SK-N-SH (cell line): ENCODE results near the gene DHRS4L2. TPM values are rescaled to one million over a fixed set of nuclear protein-coding genes. Genes with fewer than 3 reads are reported as not detected.

Experiments used
- CTCF ChIA-PET: fragments of 300-600, 350-600 bp; formaldehyde crosslinking; extraction: SDS; loops from one replicate; lab custom pipeline; 2021; lab: Yijun Ruan, JAX
- POLR2A ChIA-PET: fragments of 350-600 bp; sonication (Branson Sonifier 250); formaldehyde crosslinking; extraction: SDS; loops from one replicate; lab custom pipeline; 2020; ENCODE audit warnings: antibody characterized with exemption, inconsistent platforms; lab: Yijun Ruan, JAX
- DNase-seq: peaks from one replicate; pipeline ENCODE4 v3.0.0; 2012
- H2AFZ ChIP-seq: fragments of 200-600 bp; sonication (generic); 2 replicates; pipeline ENCODE4 v1.8.1; 2016; ENCODE audit warnings: antibody characterized with exemption, mild to moderate bottlenecking, low read depth
- H3F3A ChIP-seq: fragments of 200-600 bp; sonication (generic); replicated peaks from 2 replicates; pipeline ENCODE3; 2016; ENCODE audit warnings: antibody characterized with exemption, mild to moderate bottlenecking; ENCODE audit not compliant: insufficient read depth
- H3K27ac ChIP-seq, 2 experiments: fragments of 200-500 bp in 1 of 2; fragments of 200-600 bp in 1 of 2; sonication (Bioruptor generic) in 1 of 2; sonication (generic), shearing (Covaris generic) in 1 of 2; 2 replicates each; pipeline versions ENCODE4 v1.5.1 to v1.6.1; 2014 to 2016; ENCODE audit warnings: low read depth in 2 of 2, inconsistent platforms in 1 of 2, low read length in 1 of 2, mild to moderate bottlenecking in 1 of 2, mixed read lengths in 1 of 2
- H3K27me3 ChIP-seq: fragments of 200-600 bp; sonication (generic), shearing (Covaris generic); 2 replicates; pipeline ENCODE4 v1.6.1; 2016; ENCODE audit warnings: mixed run types; ENCODE audit not compliant: insufficient read depth
- H3K36me3 ChIP-seq, 2 experiments: fragments of 200-500 bp in 1 of 2; fragments of 200-600 bp in 1 of 2; sonication (Bioruptor generic) in 1 of 2; sonication (generic) in 1 of 2; replicated peaks in 1 of 2; 2 replicates each; pipeline versions ENCODE3 to v1.5.1; 2014 to 2016; ENCODE audit warnings: low read length in 1 of 2, mild to moderate bottlenecking in 1 of 2; ENCODE audit not compliant: insufficient read depth in 2 of 2, control insufficient read depth in 1 of 2
- H3K4me1 ChIP-seq, 2 experiments: fragments of 200-500 bp in 1 of 2; fragments of 200-600 bp in 1 of 2; sonication (Bioruptor generic) in 1 of 2; sonication (generic), shearing (Covaris generic) in 1 of 2; 2 replicates each; pipeline versions ENCODE4 v1.5.1 to v1.6.1; 2014 to 2016; ENCODE audit warnings: low read depth in 1 of 2, low read length in 1 of 2, mixed run types in 1 of 2; ENCODE audit not compliant: insufficient read depth in 2 of 2, control insufficient read depth in 1 of 2
- H3K4me2 ChIP-seq: fragments of 200-600 bp; sonication (generic), shearing (Covaris generic); 2 replicates; pipeline ENCODE4 v1.6.1; 2017; ENCODE audit warnings: mixed run types
- H3K4me3 ChIP-seq, 2 experiments: fragments of 200-500 bp in 1 of 2; fragments of 200-600 bp in 1 of 2; sonication (Bioruptor generic) in 1 of 2; sonication (generic), shearing (Covaris generic) in 1 of 2; 2 replicates each; pipeline versions ENCODE4 v1.5.1 to v1.8.1; 2014 to 2016; ENCODE audit warnings: low read depth in 2 of 2, inconsistent platforms in 1 of 2, low read length in 1 of 2, mild to moderate bottlenecking in 1 of 2, mixed read lengths in 1 of 2, moderate library complexity in 1 of 2
- H3K79me2 ChIP-seq: fragments of 200-600 bp; sonication (generic); 2 replicates; pipeline ENCODE4 v1.8.1; 2017; ENCODE audit warnings: mild to moderate bottlenecking; ENCODE audit not compliant: insufficient read depth
- H3K9ac ChIP-seq: fragments of 200-600 bp; sonication (generic); 2 replicates; pipeline ENCODE4 v1.6.1; 2017; ENCODE audit warnings: mixed run types
- H3K9me2 ChIP-seq: fragments of 200-600 bp; sonication (generic); 2 replicates; pipeline ENCODE4 v1.6.1; 2017; ENCODE audit warnings: mixed run types
- H3K9me3 ChIP-seq: fragments of 200-600 bp; sonication (generic); 2 replicates; pipeline ENCODE4 v1.6.1; 2017; ENCODE audit warnings: mixed run types, mild to moderate bottlenecking, moderate library complexity
- H4K20me1 ChIP-seq: fragments of 200-600 bp; sonication (generic); 2 replicates; pipeline ENCODE4 v1.6.1; 2017; ENCODE audit warnings: mild to moderate bottlenecking, mixed run types; ENCODE audit not compliant: insufficient read depth
- CHD2 ChIP-seq: fragments of 150-350 bp; IDR thresholded peaks from 2 replicates; pipeline ENCODE4 v1.6.1; 2018; ENCODE audit warnings: low read length; ENCODE audit not compliant: partially characterized antibody
- CTCF ChIP-seq: fragments of 200-600 bp; sonication (generic); IDR thresholded peaks from 2 replicates; pipeline ENCODE4 v1.6.1; 2017; ENCODE audit warnings: antibody characterized with exemption, mild to moderate bottlenecking, moderate library complexity
- ELF1 ChIP-seq: IDR thresholded peaks from 2 replicates; pipeline ENCODE4 v1.4.0; 2012
- EP300 ChIP-seq, 2 experiments: IDR thresholded peaks; 2 replicates each; pipeline versions ENCODE4 v1.4.0 to v1.6.1; 2012; ENCODE audit warnings: borderline replicate concordance in 1 of 2, low read depth in 1 of 2, low read length in 1 of 2
- FOSL2 ChIP-seq: IDR thresholded peaks from 2 replicates; pipeline ENCODE4 v1.4.0; 2012; ENCODE audit warnings: low read depth, mild to moderate bottlenecking, moderate library complexity, borderline replicate concordance
- GATA2 ChIP-seq: sonication (generic); formaldehyde crosslinking; IDR thresholded peaks from 2 replicates; pipeline ENCODE4 v1.5.0; 2020; ENCODE audit warnings: mild to moderate bottlenecking, missing genetic modification reagents
- JUND ChIP-seq: IDR thresholded peaks from 2 replicates; pipeline ENCODE4 v1.4.0; 2012
- MAX ChIP-seq: IDR thresholded peaks from 2 replicates; pipeline ENCODE4 v1.4.0; 2012; ENCODE audit warnings: low read depth
- NRF1 ChIP-seq: IDR thresholded peaks from 2 replicates; pipeline ENCODE4 v1.6.1; 2012; ENCODE audit warnings: low read depth, mild to moderate bottlenecking, low read length
- RCOR1 ChIP-seq: fragments of 150-350 bp; IDR thresholded peaks from 2 replicates; pipeline ENCODE4 v1.6.1; 2017; ENCODE audit warnings: antibody characterized with exemption, low read length
- RXRA ChIP-seq: IDR thresholded peaks from 2 replicates; pipeline ENCODE4 v1.4.0; 2012; ENCODE audit warnings: low read depth, mild to moderate bottlenecking, borderline replicate concordance
- SMC3 ChIP-seq: IDR thresholded peaks from 2 replicates; pipeline ENCODE4 v1.6.1; 2012; ENCODE audit warnings: low read depth, low read length, improper control_type of control experiment
- TCF12 ChIP-seq: IDR thresholded peaks from 2 replicates; pipeline ENCODE4 v1.4.0; 2012
- USF2 ChIP-seq: fragments of 150-350 bp; IDR thresholded peaks from 2 replicates; pipeline ENCODE4 v1.6.1; 2017; ENCODE audit warnings: antibody characterized with exemption, low read length, low read depth, borderline replicate concordance
- WGBS: methylation state at CpG from one replicate; pipeline ENCODE4 v1.1.6; 2017; ENCODE audit warnings: low lambda C conversion rate; 5-methylcytosine and 5-hydroxymethylcytosine counted together
- polyA plus RNA-seq, 3 experiments: library from polyadenylated mRNA; depleted of rRNA; stranded (reverse); fragments of >200 nt; gene quantifications; 2 replicates each; pipeline ENCODE4 v1.2.3, GENCODE V29; 2012
- TF ChIP-seq, protein P1 (sequence below): IDR thresholded peaks from 2 replicates; pipeline ENCODE4; 2012
- TF ChIP-seq, protein P2 (sequence below): fragments of 150-350 bp; IDR thresholded peaks from 2 replicates; pipeline ENCODE4 v1.6.1; 2016; ENCODE audit warnings: mild to moderate bottlenecking, low read depth, low read length
- TF ChIP-seq, protein P3 (sequence below): IDR thresholded peaks from 2 replicates; pipeline ENCODE4 v1.6.1; 2012; ENCODE audit warnings: mild to moderate bottlenecking, low read depth, low read length, moderate library complexity

DHRS4L2 gene
- polyA plus RNA-seq, 1 of the 3 experiments (the other 2 are of a cell fraction): 14.6 TPM

DNA sequence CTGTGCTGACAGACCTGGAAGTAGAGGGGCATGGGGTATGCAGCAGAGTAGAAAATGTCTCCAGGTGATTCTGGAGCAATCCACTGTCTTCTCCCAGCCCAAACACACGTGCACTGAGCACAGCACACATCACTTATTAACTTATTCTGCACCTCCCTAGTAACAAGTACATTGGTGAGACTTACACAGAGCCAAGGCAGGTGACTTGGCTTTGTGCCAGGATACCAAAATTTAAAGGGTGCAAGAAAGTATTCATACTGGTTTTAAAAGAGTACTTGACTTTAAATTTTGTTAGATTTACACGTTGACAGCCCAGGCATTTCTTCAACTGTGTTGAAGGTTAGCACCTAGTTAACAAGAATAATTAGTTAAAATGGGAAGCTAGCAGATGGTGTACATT lies 52.0 kb downstream of the DHRS4L2 start:
- CTCF ChIA-PET: interaction anchor here (1.2 kb wide), 1 partner anchor 50 kb away, joined by 4 read pairs; no protein-coding TSS in a partner anchor
- Histone ChIP-seq H3F3A (peaks cover 6% of the 10 kb centered on the region), H3K9me2 (no peaks in the 10 kb centered on the region), H3K4me3 (no peak overlapping the region), H3K27ac (no peak overlapping the region), H3K27me3 (no peaks in the 10 kb centered on the region; the same call in 1 of the 2 replicates), H2AFZ (no peak overlapping the region), H3K4me1 (peaks cover 0 to 4% of the 10 kb centered on the region in 2 experiments; a peak in 1 of 4 replicates), H3K36me3 (no peaks in the 10 kb centered on the region), H4K20me1 (no peaks in the 10 kb centered on the region), H3K9me3 (no peaks in the 10 kb centered on the region), H3K9ac (no peak overlapping the region), H3K4me2 (no peak overlapping the region), H3K79me2 (no peaks in the 10 kb centered on the region)
- DNase-seq: no peak
- TF ChIP-seq SMC3 (no peak), FOSL2 (no peak), ELF1 (no peak), NRF1 (no peak), CTCF (no peak), RXRA (no peak), TCF12 (no peak), RCOR1 (no peak), USF2 (no peak), GATA2 (CRISPR knock-in tag) (no peak), EP300 (IDR thresholded peaks at IDR 0.05; ENCODE audit: borderline replicate concordance in 1 of 2, low read depth in 1 of 2, low read length in 1 of 2) (no peak), JUND (no peak), CHD2 (no peak), MAX (no peak)
- TF ChIP-seq, protein P1, sequence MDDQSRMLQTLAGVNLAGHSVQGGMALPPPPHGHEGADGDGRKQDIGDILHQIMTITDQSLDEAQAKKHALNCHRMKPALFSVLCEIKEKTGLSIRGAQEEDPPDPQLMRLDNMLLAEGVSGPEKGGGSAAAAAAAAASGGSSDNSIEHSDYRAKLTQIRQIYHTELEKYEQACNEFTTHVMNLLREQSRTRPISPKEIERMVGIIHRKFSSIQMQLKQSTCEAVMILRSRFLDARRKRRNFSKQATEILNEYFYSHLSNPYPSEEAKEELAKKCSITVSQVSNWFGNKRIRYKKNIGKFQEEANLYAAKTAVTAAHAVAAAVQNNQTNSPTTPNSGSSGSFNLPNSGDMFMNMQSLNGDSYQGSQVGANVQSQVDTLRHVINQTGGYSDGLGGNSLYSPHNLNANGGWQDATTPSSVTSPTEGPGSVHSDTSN: no peak
- TF ChIP-seq, protein P2, sequence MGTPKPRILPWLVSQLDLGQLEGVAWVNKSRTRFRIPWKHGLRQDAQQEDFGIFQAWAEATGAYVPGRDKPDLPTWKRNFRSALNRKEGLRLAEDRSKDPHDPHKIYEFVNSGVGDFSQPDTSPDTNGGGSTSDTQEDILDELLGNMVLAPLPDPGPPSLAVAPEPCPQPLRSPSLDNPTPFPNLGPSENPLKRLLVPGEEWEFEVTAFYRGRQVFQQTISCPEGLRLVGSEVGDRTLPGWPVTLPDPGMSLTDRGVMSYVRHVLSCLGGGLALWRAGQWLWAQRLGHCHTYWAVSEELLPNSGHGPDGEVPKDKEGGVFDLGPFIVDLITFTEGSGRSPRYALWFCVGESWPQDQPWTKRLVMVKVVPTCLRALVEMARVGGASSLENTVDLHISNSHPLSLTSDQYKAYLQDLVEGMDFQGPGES: no peak
- TF ChIP-seq, protein P3, sequence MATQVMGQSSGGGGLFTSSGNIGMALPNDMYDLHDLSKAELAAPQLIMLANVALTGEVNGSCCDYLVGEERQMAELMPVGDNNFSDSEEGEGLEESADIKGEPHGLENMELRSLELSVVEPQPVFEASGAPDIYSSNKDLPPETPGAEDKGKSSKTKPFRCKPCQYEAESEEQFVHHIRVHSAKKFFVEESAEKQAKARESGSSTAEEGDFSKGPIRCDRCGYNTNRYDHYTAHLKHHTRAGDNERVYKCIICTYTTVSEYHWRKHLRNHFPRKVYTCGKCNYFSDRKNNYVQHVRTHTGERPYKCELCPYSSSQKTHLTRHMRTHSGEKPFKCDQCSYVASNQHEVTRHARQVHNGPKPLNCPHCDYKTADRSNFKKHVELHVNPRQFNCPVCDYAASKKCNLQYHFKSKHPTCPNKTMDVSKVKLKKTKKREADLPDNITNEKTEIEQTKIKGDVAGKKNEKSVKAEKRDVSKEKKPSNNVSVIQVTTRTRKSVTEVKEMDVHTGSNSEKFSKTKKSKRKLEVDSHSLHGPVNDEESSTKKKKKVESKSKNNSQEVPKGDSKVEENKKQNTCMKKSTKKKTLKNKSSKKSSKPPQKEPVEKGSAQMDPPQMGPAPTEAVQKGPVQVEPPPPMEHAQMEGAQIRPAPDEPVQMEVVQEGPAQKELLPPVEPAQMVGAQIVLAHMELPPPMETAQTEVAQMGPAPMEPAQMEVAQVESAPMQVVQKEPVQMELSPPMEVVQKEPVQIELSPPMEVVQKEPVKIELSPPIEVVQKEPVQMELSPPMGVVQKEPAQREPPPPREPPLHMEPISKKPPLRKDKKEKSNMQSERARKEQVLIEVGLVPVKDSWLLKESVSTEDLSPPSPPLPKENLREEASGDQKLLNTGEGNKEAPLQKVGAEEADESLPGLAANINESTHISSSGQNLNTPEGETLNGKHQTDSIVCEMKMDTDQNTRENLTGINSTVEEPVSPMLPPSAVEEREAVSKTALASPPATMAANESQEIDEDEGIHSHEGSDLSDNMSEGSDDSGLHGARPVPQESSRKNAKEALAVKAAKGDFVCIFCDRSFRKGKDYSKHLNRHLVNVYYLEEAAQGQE: no peak
- POLR2A ChIA-PET: no interaction called here
- 3% methylated on average over 2 of the region's 2 CpGs for WGBS
